Cortex of kidney (tissue), 1 donor: ENCODE measurements around the gene FTCDNL1.

Experiments used
- DNase-seq: peaks from one replicate; lab custom pipeline; 2025; lab: John Stamatoyannopoulos, UW

FTCDNL1 gene

GRCh38 chr2:199742884-199743283, 108.1 kb downstream of the FTCDNL1 start:
- no peak for DNase-seq

DNA sequence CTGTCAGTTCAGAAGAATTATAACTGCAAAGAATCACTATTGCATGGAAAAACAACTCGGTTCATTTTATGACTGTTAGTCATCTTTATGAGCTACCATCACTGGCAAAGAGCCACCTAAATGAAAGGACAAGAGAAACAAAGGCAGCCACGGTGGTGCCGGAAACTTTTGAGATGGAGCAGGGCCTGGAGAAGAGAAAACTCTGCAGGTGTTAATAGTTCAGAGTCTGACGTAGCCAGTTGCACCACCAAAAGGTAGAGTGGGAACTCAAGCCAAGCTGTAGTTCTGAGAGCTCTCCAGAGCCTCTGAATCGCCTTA, 110.9 kb downstream of the FTCDNL1 start:
- DNase-seq = no peak

DNA sequence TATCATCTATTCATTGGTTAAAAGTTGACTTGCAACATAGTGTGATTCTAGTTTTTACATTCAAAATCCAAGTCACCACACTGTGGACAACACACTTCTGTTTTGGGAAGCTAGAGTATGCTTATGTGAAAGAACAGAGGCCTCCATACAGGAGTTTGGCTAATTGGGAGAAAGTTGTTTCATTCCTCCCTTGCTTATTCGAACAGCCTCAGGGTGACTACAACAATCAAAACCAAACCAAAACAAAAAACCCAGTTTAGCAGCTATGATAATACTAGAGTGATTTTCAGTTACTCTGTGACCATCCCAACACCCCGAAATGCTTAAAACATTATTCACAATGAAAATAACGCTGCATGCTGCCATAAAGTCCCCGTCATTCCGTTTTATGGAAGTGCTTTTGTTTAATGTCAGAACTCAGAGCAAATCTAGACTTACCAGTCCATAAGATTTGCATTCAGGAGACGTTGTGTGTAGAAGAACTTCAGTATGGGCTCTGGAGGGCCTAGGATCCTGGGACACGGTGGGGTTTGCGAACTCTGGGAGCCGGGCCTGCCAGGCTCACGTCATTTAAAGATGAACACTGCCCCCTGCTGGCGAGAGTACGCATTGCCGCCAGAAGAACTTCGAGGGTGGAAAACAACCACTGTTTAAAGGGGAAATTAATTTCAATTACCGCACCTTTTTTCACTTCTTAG, 111.4 kb downstream of the FTCDNL1 start:
- DNase-seq = no peak

DNA sequence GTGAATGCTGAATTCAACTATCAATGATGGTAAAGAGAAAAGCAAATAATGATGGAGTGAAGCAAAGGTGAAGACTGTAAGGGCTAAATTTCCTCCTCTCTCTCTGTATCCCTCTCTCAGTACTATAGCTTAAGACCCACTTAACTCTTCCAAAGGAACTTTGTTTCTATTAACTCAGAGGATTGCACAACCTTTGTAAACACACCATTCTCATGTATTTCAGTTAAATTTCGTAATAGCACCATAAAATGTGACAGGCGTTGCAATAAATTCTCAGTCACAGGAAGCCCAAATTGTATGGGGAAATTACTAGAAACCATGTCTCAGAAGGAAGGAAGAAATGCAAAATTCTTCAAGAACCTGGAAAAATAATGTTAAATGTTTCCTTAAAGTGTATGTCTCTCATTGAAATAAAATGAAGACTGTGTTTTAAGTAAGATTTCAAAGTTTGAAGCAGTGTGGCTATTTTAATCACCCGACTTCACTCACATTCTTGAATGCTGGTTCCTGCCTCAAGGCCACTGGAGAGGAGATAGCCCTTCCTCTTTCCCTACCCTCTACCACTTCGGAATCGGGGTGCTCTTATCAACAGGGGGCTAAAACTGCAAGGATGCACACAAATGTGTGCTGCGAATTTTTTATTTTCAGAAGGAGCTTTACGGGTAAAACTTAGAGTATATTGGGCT, 112.1 kb downstream of the FTCDNL1 start:
- no peak for DNase-seq

DNA sequence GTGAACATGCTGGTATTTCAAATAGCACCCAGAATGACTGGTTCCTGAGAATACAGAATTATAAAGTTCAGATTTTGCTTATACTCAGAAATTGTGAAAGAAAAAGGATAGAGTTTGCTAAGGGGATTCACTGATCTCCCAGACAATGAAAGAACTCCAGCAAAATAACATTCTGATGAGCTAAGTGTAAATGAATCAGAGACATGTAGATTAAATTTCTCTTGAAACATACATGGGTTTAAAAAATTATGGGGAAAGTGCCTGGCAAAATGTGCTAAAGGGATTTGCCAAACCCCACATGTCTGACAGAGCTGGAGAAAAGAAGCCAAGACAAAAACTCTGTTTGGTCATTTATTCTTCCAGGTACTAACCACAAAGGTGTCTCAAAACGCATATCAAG, 116.3 kb downstream of the FTCDNL1 start:
- DNase-seq = no peak

GRCh38 chr2:199734011-199734410, 117.0 kb downstream of the FTCDNL1 start:
- DNase-seq = no peak

DNA sequence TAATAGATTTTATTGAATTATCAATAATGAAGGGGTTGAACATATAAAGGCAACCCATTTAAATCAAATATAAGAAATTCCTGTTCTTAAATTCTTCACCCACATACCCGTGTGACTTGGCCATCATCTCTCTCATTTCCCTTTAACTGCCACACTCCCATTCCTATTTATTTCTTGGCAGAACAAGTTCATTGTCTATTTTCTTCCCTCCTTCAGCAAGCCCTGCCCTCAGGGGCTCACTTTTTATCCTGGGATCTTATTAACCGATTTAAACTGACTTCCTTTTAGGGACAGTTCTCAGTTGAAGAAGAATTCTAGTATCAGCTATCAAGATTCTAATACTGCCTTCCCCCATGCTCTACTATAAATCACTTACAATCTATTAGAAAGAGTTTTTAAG, 123.2 kb downstream of the FTCDNL1 start:
- DNase-seq = no peak

DNA sequence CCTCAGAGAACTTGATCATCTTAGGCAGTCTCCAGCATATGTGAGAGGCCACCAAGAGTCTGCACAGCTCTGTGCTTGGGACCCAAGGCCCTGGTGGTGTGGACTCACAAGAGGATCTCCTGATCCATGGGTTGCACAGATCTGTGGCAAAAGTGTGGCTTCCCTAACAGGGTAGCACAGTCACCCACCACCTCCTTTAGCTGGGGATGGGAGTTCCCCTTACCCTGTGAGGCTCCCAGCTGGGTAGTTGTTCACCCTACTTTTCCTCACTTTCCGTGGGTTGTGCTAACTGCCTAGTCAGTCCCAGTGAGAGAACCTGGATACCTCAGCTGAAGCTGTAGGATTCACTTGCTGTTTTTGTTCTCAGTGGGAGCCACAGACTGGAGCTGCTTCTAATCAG, 123.7 kb downstream of the FTCDNL1 start:
- DNase-seq = no peak

- DNase-seq = no peak
Measured at GRCh38 chr2:199718074-199718473, 132.9 kb downstream of the FTCDNL1 start.

- no peak for DNase-seq
Measured at GRCh38 chr2:199717587-199717907, 133.4 kb downstream of the FTCDNL1 start.

DNA sequence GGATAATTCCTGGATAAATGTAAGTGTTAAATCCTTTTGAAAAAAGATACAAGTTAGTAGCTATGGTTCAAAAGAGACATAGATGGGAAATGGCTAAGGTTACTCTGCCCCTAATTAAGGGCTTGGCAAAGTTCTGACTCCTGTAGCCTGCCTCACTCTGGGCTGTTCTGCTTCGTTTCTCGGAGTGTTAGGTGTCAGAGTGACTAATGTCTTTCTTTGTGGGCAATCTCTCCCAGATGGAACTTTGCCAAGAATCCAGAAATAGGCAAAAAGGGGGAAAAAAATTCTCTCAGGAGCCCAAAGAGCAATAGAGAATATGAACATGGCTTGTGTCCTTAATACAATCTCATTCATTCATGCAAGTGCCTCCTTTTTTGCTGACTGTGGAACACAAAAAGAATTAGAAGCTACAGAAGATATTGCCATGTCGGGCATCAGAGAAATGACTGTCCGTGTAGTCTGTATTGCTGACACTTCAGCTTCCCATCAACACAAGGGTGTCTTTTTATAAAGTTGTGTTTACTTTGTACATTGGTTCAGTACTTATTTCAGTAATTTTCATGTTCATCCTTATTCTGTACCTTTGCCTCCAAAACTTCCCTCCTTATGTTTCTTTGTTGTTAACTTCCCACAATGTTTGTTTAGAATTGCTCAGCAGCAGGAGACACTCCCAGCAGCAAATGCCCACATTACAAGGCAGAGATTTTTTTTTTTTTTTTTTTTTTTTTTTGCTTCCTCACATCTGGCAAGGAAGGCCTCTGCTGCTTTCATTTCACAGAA, 134.0 kb downstream of the FTCDNL1 start:
- DNase-seq = no peak

DNA sequence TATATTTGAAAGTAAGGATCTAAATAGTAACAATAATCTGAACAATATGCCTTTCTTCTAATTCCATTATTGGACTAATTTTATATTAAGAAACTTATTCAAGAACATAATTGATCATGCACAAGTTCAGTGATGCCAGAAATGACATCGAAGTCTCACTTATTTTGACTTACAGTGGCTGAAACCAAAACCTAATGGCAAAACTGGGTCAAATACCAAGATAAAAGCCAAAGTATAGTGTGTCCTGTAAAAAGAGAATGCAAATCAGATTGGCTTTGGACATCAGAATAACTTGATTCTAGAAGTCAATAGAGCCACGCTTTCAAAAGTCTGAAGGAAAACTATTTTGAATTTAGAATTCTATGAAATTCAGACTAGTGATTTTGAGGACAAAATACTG, 137.2 kb downstream of the FTCDNL1 start:
- DNase-seq = no peak

DNA sequence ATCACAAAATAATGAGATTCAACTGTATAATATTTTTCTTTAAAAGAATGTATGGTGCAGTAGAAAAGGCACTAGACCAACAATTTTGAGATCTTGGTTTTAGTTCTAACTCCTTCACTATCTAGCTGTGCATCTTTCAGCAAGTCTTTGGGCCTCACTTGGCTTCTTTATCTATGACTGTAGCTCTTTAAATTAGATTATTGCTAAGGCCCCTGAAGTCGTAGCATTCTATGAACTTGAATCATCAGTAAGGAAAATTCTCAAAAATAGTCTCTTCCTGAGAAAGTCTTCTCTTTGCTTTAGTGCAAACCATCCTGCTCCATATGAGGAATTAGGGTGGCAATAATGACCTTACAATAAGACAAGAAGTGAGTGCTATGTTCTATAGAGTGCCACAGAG, 140.4 kb downstream of the FTCDNL1 start:
- no peak for DNase-seq
